ENCODE measurements around the gene GLIPR2. TPM values are rescaled to one million over a fixed set of nuclear protein-coding genes. Genes with fewer than 3 reads are reported as not detected.

GLIPR2 gene
- polyA plus RNA-seq, 1 donor (not counting 4 experiments of a cell fraction or from before 2014, with no cell fraction given) = 3.7 TPM

- Histone ChIP-seq H3K9ac (ENCODE audit: control insufficient read depth, extremely low read depth, insufficient read depth, low read length) (no peak overlapping the region), H2AFZ (ENCODE audit: control insufficient read depth, low read length) (no peak overlapping the region), H3K4me2 (ENCODE audit: control insufficient read depth, extremely low read depth, insufficient read depth, low read depth, low read length) (no peak overlapping the region), H4K20me1 (ENCODE audit: control insufficient read depth, extremely low read depth, insufficient read depth, low read length) (no peaks in the 10 kb centered on the region), H3K79me2 (ENCODE audit: control insufficient read depth, insufficient read depth, low read length) (no peaks in the 10 kb centered on the region), H3K27me3 (ENCODE audit: control insufficient read depth, extremely low read depth, insufficient read depth, low read length) (peaks cover 2% of the 10 kb centered on the region), H3K9me3 (ENCODE audit: control insufficient read depth, low read depth, low read length) (no peaks in the 10 kb centered on the region), H3K4me1 (ENCODE audit: control insufficient read depth, extremely low read depth, insufficient read depth, low read length) (peaks cover 10% of the 10 kb centered on the region), H3K4me3 (ENCODE audit: control insufficient read depth in 2 of 3, extremely low read depth in 1 of 3, insufficient read depth in 2 of 3, low read depth in 1 of 3, low read length in 3 of 3) (no peak overlapping the region), H3K9me1 (ENCODE audit: control insufficient read depth, extremely low read depth, insufficient read depth, low read length) (no peaks in the 10 kb centered on the region), H3K27ac (ENCODE audit: control insufficient read depth, insufficient read depth, low read length) (no peak overlapping the region), H3K36me3 (ENCODE audit: control insufficient read depth in 2 of 2, extremely low read depth in 1 of 2, insufficient read depth in 2 of 2, low read length in 2 of 2) (no peaks in the 10 kb centered on the region)
- dilution Hi-C loops (cut with MboI; ENCODE audit: extremely low pct_ligation_motif_present, low sequenced_read_pairs) = no loop called here
- FAIRE-seq (no peak), DNase-seq (ENCODE audit: low read depth, low spot score) (no peak)
- TF ChIP-seq, protein P1, sequence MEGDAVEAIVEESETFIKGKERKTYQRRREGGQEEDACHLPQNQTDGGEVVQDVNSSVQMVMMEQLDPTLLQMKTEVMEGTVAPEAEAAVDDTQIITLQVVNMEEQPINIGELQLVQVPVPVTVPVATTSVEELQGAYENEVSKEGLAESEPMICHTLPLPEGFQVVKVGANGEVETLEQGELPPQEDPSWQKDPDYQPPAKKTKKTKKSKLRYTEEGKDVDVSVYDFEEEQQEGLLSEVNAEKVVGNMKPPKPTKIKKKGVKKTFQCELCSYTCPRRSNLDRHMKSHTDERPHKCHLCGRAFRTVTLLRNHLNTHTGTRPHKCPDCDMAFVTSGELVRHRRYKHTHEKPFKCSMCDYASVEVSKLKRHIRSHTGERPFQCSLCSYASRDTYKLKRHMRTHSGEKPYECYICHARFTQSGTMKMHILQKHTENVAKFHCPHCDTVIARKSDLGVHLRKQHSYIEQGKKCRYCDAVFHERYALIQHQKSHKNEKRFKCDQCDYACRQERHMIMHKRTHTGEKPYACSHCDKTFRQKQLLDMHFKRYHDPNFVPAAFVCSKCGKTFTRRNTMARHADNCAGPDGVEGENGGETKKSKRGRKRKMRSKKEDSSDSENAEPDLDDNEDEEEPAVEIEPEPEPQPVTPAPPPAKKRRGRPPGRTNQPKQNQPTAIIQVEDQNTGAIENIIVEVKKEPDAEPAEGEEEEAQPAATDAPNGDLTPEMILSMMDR (optimal IDR thresholded peaks at IDR 0.05 in 1 of 3, IDR thresholded peaks at IDR 0.05 in 1 of 3, conservative IDR thresholded peaks at IDR 0.05 in 1 of 3; ENCODE audit: extremely low read depth in 1 of 3, insufficient read depth in 2 of 3, low read length in 3 of 3) = no peak
- TF ChIP-seq EZH2 (IDR thresholded peaks at IDR 0.05; ENCODE audit: low read length) = no peak
These were observed 27.8 kb downstream of the GLIPR2 start for GRCh38 chr9:36164372-36164771.

DNA sequence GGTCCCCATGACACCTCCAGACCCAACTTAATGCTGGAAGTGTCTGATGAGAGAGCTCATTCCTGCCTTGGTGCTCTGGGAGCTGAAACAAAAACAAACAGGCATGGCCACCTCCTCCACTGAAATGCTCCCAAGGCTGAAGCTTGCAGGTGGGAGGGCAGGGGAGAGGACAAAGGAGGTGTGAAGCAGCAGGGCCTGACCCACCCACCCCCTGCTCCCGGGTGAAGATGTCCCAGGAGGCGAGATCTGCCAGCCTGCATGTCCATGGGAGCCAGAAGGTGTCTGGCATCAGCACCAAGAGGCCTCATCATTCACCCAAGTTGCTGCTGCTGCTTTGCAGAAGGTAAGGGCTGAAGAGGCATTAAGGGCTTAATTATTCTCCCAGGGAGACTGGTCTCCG is 28.5 kb downstream of the GLIPR2 start:
- Histone ChIP-seq H3K9ac (ENCODE audit: control insufficient read depth, extremely low read depth, insufficient read depth, low read length) (no peak overlapping the region), H3K4me3 (ENCODE audit: control insufficient read depth in 2 of 3, extremely low read depth in 1 of 3, insufficient read depth in 2 of 3, low read depth in 1 of 3, low read length in 3 of 3) (no peak overlapping the region), H3K4me2 (ENCODE audit: control insufficient read depth, extremely low read depth, insufficient read depth, low read depth, low read length) (no peak overlapping the region), H3K27me3 (ENCODE audit: control insufficient read depth, extremely low read depth, insufficient read depth, low read length) (peaks cover 8% of the 10 kb centered on the region), H3K79me2 (ENCODE audit: control insufficient read depth, insufficient read depth, low read length) (no peaks in the 10 kb centered on the region), H3K9me1 (ENCODE audit: control insufficient read depth, extremely low read depth, insufficient read depth, low read length) (no peaks in the 10 kb centered on the region), H2AFZ (ENCODE audit: control insufficient read depth, low read length) (no peak overlapping the region), H3K4me1 (ENCODE audit: control insufficient read depth, extremely low read depth, insufficient read depth, low read length) (peaks cover 10% of the 10 kb centered on the region), H4K20me1 (ENCODE audit: control insufficient read depth, extremely low read depth, insufficient read depth, low read length) (no peaks in the 10 kb centered on the region), H3K27ac (ENCODE audit: control insufficient read depth, insufficient read depth, low read length) (no peak overlapping the region), H3K9me3 (ENCODE audit: control insufficient read depth, low read depth, low read length) (no peaks in the 10 kb centered on the region), H3K36me3 (ENCODE audit: control insufficient read depth in 2 of 2, extremely low read depth in 1 of 2, insufficient read depth in 2 of 2, low read length in 2 of 2) (no peaks in the 10 kb centered on the region)
- TF ChIP-seq EZH2 (IDR thresholded peaks at IDR 0.05; ENCODE audit: low read length) = no peak
- TF ChIP-seq, protein P1 (optimal IDR thresholded peaks at IDR 0.05 in 1 of 3, IDR thresholded peaks at IDR 0.05 in 1 of 3, conservative IDR thresholded peaks at IDR 0.05 in 1 of 3; ENCODE audit: extremely low read depth in 1 of 3, insufficient read depth in 2 of 3, low read length in 3 of 3) = no peak
- dilution Hi-C loops (cut with MboI; ENCODE audit: extremely low pct_ligation_motif_present, low sequenced_read_pairs) = no loop called here
- FAIRE-seq (no peak), DNase-seq (ENCODE audit: low read depth, low spot score) (no peak)

Measured in keratinocyte (primary cell).